Measurements from ENCODE around the gene RBM44.
"Not testable (repeated sequence)": the region's sequence is repeated elsewhere in the genome, so short reads cannot be mapped to it uniquely, and the experiment has no call there.

RBM44 gene

DNA sequence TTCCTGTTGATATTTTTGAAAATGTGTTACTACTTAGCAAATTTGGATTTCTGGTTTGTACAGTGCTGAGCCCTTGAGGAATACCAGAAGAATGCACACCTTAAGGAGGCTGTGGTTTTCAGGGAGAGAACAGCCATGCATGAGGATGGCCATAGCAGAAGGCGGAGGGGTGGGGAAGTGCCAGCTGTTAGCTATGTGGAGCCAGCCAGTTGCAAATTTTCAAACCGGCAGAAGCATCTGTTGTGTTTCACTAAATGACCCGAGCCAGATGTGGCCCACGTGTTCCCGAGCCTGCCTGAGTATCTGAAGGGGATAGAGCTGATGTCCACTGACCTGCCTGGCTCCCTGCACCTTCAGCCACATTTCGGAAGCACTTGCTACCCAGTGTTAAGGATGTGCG, 16.4 kb upstream of the RBM44 start:
- no peak for DNase-seq (ENCODE audit: low read depth)

DNA sequence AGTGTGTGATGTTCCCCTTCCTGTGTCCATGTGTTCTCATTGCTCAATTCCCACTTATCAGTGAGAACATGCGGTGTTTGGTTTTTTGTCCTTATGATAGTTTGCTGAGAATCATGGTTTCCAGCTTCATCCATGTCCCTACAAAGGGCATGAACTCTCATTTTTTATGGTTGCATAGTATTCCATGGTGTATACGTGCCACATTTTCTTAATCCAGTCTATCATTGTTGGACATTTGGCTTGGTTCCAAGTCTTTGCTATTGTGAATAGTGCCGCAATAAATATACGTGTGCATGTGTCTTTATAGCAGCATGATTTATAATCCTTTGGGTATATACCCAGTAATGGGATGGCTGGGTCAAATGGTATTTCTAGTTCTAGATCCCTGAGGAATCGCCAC, 14.9 kb upstream of the RBM44 start:
- not testable (repeated sequence) for DNase-seq (ENCODE audit: low read depth)

DNA sequence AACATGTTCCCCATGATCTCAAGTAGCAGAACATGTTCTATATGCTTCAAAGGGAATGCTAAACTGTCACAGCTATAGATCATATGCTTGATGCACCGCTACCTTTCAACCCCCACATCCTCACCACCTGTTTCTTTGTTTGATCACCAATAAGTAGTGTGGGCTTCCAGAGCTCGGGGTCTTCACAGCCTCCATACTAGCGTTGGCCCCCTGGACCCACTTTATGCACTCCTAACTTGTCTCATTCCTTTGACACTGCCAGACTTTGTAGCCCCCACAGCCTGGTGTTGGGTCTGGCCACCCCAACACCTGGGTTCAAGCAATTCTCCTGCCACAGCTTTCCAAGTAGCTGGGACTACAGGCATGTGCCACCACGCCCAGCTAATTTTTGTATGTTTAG, 11.6 kb upstream of the RBM44 start:
- DNase-seq (ENCODE audit: low read depth): no peak

DNA sequence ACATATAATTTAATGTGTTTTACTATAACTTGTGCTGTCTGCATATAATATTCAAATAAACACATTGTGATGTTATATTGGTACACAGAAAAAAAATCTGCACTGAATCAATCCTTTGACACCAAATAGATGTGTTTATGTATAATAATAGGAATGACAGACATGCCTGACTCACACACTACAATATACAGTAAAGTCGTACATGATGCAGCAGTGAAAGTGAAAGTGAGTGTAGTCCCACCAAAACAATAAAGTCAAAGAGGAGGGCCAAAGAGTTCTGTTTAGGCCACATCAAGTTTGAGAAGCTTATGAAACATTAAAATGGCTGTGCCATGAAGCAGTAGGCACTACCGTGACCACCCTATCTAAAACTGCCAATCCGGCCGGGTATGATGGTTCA, 8.2 kb upstream of the RBM44 start:
- DNase-seq (ENCODE audit: low read depth): no peak

GRCh38 chr2:237791977-237792727, 6.4 kb upstream of the RBM44 start:
- DNase-seq (ENCODE audit: low read depth): no peak

- no peak for DNase-seq (ENCODE audit: low read depth)
Measured at GRCh38 chr2:237797253-237797652, 1.3 kb upstream of the RBM44 start.

- no peak for DNase-seq (ENCODE audit: low read depth)
Measured at GRCh38 chr2:237799060-237799428, 465 bp downstream of the RBM44 start.

DNA sequence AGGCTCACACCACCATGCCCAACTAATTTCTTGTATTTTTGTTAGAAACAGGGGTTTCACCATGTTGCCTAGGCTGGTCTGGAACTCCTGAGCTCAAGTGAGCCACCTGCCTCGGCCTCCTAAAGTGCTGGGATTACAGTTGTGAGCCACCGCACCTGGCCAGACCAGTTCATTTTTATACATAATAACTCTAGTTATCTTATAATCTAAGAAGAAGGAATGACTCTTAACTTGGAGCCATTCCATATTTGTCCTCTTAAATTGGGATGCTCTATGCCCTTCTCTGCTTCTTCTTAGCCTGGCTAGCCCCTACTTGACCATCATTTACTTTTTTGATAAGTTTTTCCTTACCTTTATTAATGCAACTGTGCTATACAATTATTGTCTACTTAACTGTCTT, 2.9 kb downstream of the RBM44 start:
- DNase-seq (ENCODE audit: low read depth): no peak

DNA sequence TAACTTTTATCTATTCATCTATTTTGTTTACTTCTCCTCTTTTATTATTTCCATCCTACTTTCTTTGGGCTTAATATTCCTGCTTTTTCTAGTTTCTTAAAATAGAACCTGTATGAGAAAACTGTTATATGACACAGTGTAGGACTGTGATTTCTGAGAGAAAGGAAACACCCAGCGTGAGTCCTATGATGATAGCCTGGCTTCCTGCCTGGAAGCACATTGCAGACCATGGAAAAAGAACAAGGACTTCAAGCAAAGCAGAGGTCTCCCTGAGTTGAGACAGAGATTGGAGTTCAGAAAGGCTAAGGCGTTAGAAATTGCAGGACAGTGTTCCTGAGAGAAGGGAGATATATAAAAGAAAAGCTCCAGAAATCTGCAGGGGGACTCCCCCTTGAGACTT, 7.8 kb downstream of the RBM44 start:
- no peak for DNase-seq (ENCODE audit: low read depth)

DNA sequence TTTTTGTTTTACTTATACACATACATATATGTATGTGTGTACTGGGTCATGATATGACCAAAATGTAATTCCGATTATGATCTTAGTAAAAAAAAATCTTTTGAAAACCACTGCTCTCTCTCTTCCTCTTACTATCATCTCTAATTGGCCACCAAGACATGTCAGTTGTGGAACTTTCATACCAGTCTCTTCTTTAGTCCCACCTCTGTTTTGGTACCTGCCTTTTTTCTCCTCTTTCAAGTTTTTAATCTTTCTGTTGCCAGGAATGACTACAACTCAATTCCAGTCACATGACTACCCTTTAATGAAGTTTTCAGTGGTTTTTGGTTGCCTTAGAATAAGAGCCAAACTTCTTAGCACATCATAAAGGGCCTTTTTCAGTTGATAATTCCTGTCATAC, 17.1 kb downstream of the RBM44 start:
- DNase-seq (ENCODE audit: low read depth): no peak

DNA sequence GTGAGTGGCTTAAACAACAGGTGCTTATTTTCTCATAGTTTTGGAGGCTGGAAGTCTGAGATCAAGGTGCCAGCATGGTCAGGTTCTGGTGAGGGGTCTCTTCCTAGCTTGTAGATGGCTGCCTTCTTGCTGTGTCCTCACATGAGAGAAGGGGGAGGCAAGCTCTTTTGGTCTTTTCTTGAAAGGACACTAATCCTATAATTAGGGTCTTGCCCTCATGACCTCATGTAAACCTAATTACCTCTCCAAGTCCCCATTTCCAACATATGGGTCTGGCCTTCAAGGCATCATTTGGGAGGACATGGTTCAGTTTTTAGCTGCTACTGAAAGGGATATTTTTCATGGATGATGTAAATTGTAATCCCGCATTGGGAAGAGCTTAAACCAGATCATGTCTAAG, 18.0 kb downstream of the RBM44 start:
- no peak for DNase-seq (ENCODE audit: low read depth)

- DNase-seq (ENCODE audit: low read depth): no peak
Measured at GRCh38 chr2:237818066-237818473, 19.5 kb downstream of the RBM44 start.

DNA sequence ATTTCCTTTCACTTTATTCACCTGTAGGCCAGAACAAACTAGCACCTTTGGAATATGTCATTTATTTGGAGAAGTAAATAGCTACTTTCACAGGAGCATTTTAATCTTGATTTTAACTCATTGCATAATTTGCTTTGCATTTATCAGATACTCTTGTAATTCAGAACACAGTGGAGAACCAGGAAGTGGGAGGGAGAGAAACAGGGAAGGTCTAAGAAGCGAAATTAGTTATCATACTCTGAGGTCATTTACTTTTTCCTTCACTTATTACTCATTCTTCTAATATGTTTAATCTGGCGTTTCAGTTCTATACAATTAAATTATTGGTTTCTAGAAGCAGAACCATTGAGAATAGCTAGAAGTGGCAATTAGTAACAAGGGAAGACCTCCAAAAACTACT, 20.7 kb downstream of the RBM44 start:
- no peak for DNase-seq (ENCODE audit: low read depth)

- no peak for DNase-seq (ENCODE audit: low read depth)
Measured at GRCh38 chr2:237820421-237820820, 21.8 kb downstream of the RBM44 start.

- DNase-seq (ENCODE audit: low read depth): no peak
Measured at GRCh38 chr2:237823544-237823943, 25.0 kb downstream of the RBM44 start.

DNA sequence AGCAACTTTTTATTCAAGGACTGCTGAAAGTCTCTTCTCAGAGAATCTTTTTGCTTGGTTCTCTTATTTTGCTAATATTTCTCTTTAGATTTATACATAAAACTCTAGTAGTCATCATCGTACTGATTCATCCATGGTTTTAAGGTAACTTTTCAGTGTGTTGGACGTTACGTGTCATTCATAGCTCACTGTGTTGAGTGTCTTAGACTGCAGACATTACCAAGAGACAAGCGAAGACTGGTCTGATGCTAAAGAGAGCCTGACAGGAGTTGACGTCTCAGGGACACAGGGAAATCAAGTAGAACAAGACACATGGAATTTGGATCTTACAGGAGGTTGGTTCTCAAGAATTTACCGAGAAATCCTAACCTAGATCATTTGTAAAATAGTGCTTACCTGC, 25.5 kb downstream of the RBM44 start:
- DNase-seq (ENCODE audit: low read depth): no peak

GRCh38 chr2:237827421-237827987, 28.9 kb downstream of the RBM44 start:
- no peak for DNase-seq (ENCODE audit: low read depth)

- no peak for DNase-seq (ENCODE audit: low read depth)
Measured at GRCh38 chr2:237830522-237830921, 31.9 kb downstream of the RBM44 start.

DNA sequence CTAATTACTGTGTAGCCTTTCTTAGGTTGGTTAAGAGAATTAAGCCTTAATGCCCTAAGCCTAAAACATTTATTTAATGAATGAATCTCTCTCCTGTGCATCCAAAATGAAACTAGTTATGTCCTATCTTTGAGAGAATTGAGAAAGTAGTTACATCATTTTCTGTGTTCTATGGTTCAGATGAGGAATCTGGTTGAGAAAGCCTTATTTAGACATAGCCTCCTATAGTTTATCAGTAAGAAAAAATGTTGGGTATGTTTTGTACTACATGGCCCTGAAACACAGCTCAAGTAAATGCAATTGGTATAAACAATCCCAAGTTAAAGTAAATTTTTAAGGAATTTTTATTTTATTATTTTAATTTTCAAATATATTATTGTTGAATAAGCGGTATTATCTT, 35.0 kb downstream of the RBM44 start:
- no peak for DNase-seq (ENCODE audit: low read depth)

DNA sequence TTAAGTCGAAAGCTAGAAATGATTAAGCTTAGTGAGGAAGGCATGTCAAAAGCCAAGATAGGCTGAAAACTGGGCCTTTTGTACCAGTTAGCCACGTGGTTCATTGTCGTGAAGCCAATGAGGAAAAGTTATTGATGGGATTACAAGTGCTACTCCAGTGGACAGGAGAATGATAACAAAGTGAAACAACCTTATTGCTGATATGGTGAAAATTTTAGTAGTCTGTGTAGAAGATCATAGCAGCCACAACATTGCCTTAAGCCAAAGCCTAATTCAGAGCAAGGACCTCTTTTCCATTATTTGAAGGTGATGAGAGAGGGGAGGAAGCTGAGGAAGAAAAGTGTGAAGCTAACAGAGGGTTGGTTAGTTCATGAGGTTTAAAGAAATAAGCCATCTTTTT, 36.8 kb downstream of the RBM44 start:
- DNase-seq (ENCODE audit: low read depth): no peak

DNA sequence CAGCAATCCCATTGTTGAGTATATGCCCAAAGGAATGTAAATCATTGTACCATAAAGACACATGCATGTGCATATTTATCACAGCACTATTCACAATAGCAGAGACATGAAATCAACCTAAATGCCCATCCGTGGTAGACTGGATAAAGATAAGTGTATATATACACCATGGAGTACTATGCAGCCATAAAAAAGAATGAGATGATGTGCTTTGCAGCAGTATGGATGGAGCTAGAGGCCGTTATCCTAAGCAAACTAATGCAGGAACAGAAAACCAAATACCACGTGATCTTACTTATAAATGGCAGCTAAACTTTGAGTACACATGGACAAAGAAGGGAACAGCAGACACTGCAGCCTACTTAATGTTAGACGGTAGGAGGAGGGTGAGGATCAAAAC, 42.5 kb downstream of the RBM44 start:
- DNase-seq (ENCODE audit: low read depth): no peak

- not testable (repeated sequence) for DNase-seq (ENCODE audit: low read depth)
Measured at GRCh38 chr2:237848940-237849339, 50.4 kb downstream of the RBM44 start.

GRCh38 chr2:237854295-237854694, 55.7 kb downstream of the RBM44 start:
- DNase-seq (ENCODE audit: low read depth): no peak

DNA sequence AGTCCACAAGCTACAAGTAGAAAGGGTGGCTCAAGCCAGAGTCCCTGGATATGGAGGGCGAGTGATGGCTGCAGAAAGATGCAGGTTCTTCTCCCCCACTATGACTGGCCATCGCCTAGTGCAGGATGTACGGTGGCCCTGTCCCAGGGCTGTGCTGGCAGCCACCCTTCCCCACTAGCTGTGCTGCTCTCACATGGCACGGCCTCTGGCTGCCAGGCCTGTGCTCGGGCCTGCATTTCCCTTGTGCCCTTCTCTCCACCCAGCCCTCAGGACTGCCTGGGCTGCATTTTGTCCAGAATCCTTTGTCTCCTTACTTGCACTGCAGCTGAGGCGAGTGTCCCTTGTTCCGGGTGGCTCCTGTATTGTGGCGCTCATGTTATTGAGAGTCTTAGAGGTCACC, 59.2 kb downstream of the RBM44 start:
- DNase-seq (ENCODE audit: low read depth): no peak

All from activated T-cell treated with anti-CD3 and anti-CD28 coated beads for 1 hour (primary cell).